ENCODE results near the gene SH3TC2.
A peak's percentile ranks its signal among the peaks of the same experiment; 100 is the strongest.

The SH3TC2 gene

DNA sequence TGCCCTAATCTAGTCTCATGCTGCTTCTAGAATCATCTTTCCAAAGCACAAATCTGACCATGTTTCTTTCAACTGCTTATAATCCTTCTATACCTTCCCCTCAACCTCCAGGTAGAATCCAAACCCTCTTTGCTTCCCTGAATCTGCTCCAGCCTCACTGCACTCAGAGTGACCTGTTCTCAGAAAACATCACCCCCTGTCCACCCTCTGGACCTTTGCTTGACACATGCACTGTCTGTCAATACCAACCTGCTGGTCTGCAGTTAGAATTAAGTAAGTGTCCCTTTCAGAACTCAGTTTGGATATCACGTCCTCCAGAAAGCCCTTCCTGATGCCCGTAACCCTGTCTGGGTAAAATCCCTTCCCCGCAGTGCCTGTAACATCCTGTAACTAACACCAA lies 63.1 kb downstream of the SH3TC2 start:
- DNase-seq (ENCODE audit: low spot score): no peak

- DNase-seq (ENCODE audit: low spot score): peak; percentile 77
Measured at GRCh38 chr5:148998174-148998797, 64.6 kb downstream of the SH3TC2 start.

DNA sequence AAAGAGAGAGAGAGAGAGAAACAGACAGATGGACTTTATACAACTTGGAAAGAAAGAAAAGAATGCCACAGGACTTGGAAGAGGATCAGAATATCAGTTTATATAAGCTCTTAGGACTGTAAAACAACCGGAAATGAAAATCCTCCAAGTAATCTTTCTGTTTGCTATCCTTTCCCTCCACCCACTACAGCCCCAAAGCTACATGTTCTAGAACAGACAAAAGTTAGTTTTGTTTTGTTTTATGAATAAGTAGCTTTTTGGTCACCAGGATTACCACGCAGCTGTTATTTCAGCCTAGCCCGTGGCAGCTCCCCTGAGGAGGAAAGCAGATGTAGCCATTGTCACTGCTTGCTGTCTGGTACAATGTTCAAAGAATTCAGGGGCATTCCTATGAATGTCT lies 66.6 kb downstream of the SH3TC2 start:
- no peak for DNase-seq (ENCODE audit: low spot score)

DNA sequence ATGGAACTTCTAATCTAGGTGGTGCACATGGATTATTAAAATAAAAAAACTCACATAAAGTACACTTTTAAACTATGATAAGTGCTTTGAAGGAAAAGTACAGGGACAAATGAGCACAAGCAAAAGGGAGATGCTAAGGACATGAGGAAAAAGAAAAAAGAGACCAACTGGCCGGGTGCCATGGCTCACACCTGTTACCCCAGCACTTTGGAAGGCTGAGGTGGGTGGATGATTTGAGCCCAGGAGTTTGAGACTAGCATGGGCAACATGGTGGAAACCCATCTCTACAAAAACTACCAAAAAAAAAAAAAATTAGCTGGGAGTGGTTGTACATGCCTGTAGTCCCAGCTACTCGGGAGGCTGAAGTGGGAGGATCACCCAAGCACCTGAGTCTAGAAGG lies 67.1 kb downstream of the SH3TC2 start:
- DNase-seq (ENCODE audit: low spot score): peak; percentile 19

- DNase-seq (ENCODE audit: low spot score): no peak
Measured at GRCh38 chr5:148993283-148993936, 69.5 kb downstream of the SH3TC2 start.

- DNase-seq (ENCODE audit: low spot score): no peak
Measured at GRCh38 chr5:148992265-148992664, 70.6 kb downstream of the SH3TC2 start.

GRCh38 chr5:148991566-148991965 lies 71.3 kb downstream of the SH3TC2 start:
- DNase-seq (ENCODE audit: low spot score): no peak

DNA sequence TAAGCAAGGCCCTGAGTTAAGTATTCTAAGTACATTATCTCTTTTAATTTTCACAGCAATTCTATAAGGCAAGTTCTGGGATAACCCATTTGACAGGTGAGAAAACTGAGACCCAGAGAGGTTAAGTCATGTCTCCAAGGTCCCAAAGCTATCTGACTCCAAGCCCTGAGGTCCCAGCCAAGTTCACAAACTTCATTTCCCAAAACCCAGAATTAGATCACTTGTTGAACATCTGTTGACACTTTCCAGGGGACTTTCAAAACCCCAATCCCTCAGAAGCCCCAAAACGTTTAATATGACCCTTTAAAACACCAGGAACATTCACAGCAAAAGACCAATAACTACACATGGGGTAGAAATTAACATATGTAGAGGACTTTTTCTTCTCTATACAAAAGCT lies 72.0 kb downstream of the SH3TC2 start:
- DNase-seq (ENCODE audit: low spot score): no peak

GRCh38 chr5:148989567-148989966 lies 73.3 kb downstream of the SH3TC2 start:
- no peak for DNase-seq (ENCODE audit: low spot score)

GRCh38 chr5:148988328-148988727 lies 74.5 kb downstream of the SH3TC2 start:
- no peak for DNase-seq (ENCODE audit: low spot score)

DNA sequence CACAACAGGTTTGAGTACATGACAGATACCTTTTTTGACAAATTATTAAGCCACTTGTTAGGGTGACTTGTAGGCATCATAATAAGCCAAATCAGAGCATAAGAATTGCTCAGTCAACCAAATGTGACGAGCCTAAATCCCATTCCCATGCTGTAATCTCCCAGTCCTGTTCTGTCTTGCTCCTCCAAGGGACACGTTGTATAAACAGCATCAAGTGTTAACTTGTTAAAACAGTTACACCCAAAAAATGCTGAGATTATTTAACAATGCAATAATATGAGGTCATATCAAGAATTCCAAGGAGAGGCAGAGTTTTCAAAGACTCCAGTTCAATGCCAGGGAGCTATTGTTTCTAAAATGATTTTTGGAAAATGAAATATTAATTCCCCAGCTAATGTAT lies 76.2 kb downstream of the SH3TC2 start:
- DNase-seq (ENCODE audit: low spot score): no peak

GRCh38 chr5:148984345-148984744 lies 78.5 kb downstream of the SH3TC2 start:
- DNase-seq (ENCODE audit: low spot score): no peak

GRCh38 chr5:148981353-148981752 lies 81.5 kb downstream of the SH3TC2 start:
- DNase-seq (ENCODE audit: low spot score): no peak

DNA sequence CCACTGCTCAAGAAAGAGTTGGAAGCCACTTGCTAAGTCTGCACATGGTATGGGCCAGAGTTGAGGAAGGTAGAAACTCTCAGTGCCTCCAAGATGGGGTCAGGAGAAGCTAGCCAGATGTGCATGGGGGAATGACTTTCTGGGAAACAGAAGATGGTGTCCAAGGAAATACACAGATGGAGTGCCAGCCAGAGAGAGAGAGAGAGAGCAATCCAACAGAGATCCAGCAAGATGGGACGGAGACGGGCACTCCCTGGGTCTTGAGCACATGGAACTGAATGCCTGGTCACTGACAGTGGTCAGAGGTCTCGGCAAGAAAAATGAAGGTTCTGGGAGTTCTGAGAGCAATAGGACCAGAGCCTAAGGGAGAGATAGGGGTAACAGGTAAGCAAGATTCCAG lies 82.1 kb downstream of the SH3TC2 start:
- DNase-seq (ENCODE audit: low spot score): no peak

GRCh38 chr5:148979083-148979723 lies 83.7 kb downstream of the SH3TC2 start:
- no peak for DNase-seq (ENCODE audit: low spot score)

- no peak for DNase-seq (ENCODE audit: low spot score)
Measured at GRCh38 chr5:148978370-148979082, 84.3 kb downstream of the SH3TC2 start.

- DNase-seq (ENCODE audit: low spot score): no peak
Measured at GRCh38 chr5:148976569-148977381, 86.1 kb downstream of the SH3TC2 start.

DNA sequence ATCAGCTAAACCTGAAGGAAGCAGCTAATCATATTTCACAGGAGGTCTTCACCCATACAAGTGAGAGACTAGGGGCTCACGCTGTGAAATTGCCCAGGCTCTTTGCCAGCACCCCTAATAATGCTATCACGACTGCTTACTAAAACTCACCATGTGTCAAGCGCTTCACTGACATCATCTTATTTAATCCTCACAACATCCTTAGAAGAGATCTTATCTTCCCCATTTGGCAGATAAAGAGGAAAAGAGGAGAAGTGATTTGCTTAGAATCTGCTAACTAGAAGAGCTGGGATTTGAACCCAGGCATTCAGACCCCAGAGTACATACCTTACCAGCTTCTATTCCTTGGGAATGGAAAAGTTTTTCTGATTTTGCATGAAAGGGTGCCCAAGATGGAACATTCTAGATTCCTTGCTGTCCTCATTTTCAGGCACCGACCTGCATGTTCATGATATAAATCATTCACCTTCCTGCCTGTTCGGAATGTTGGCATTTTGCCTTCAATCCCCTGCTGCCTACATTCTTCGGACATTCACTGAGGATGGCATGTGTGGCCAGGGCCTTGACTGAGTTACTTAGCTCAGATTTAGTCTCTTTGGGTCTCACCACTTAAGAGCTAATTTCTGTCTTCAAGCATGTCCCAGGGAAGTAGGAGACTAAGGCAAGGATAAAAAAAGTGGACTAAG lies 88.1 kb downstream of the SH3TC2 start:
- DNase-seq (ENCODE audit: low spot score): no peak

- DNase-seq (ENCODE audit: low spot score): no peak
Measured at GRCh38 chr5:148973455-148973854, 89.4 kb downstream of the SH3TC2 start.

GRCh38 chr5:148972974-148973374 lies 89.9 kb downstream of the SH3TC2 start:
- no peak for DNase-seq (ENCODE audit: low spot score)

DNA sequence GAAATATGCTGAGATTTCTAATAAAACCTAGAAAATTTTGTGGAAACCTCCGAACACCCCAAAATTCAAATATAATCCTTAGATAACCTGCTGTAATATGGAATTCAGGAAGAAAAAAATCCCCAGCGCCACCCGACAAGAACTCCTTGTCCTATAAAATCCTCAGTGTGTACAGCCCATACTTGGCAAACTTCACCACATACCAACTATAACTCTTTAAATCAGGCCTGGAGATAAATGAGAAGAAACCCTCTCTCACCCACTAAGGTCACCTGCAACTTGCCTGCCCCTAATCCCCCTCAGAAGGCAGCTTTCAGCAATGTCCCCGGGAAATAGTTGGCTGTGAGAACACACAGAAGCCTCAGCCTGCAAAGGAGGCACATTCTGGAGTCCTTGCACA lies 90.5 kb downstream of the SH3TC2 start:
- DNase-seq (ENCODE audit: low spot score): no peak

Measured in cerebellar cortex (tissue), 1 donor.